Mesenchymal stem cell (in vitro differentiated cells and primary cell): ENCODE results near the gene BCAP29.

Experiments used
- DNase-seq: peaks from one replicate; pipeline ENCODE4 v3.0.0-alpha.2; 2013
- H2AFZ ChIP-seq: one replicate; pipeline ENCODE4 v1.6.1; 2013; ENCODE audit warnings: low read depth, mild to moderate bottlenecking, control low read depth, inconsistent platforms, low read length, moderate library complexity
- H2AK5ac ChIP-seq: 2 replicates; pipeline ENCODE4 v1.6.1; 2013; ENCODE audit warnings: low read length, moderate library complexity, mild to moderate bottlenecking, inconsistent platforms; ENCODE audit not compliant: severe bottlenecking
- H2BK120ac ChIP-seq: one replicate; pipeline ENCODE4 v1.6.1; 2013; ENCODE audit warnings: low read depth, mild to moderate bottlenecking, inconsistent platforms, low read length, moderate library complexity
- H2BK12ac ChIP-seq, 2 experiments: one replicate each; pipeline ENCODE4 v1.6.1; 2013; ENCODE audit warnings: inconsistent platforms in 2 of 2, low read length in 2 of 2, mild to moderate bottlenecking in 2 of 2, moderate library complexity in 2 of 2, control low read depth in 1 of 2
- H2BK15ac ChIP-seq: one replicate; pipeline ENCODE4 v1.6.1; 2013; ENCODE audit warnings: mild to moderate bottlenecking, low read depth, inconsistent platforms; ENCODE audit not compliant: poor library complexity, severe bottlenecking
- H2BK5ac ChIP-seq: 2 replicates; pipeline ENCODE4 v1.6.1; 2013; ENCODE audit warnings: low read depth, mild to moderate bottlenecking, low read length, control low read depth, inconsistent platforms; ENCODE audit not compliant: poor library complexity, severe bottlenecking
- H3K14ac ChIP-seq, 2 experiments: one replicate each; pipeline ENCODE4 v1.6.1; 2013; ENCODE audit warnings: inconsistent platforms in 2 of 2, low read length in 2 of 2, control low read depth in 1 of 2, mild to moderate bottlenecking in 1 of 2, moderate library complexity in 1 of 2
- H3K18ac ChIP-seq, 2 experiments: one replicate each; pipeline ENCODE4 v1.6.1; 2013; ENCODE audit warnings: inconsistent platforms in 2 of 2, low read length in 2 of 2, control low read depth in 1 of 2, low read depth in 1 of 2, mild to moderate bottlenecking in 1 of 2
- H3K23ac ChIP-seq, 2 experiments: one replicate each; pipeline ENCODE4 v1.6.1; 2013; ENCODE audit warnings: inconsistent platforms in 2 of 2, low read length in 2 of 2, mild to moderate bottlenecking in 2 of 2, moderate library complexity in 2 of 2, control low read depth in 1 of 2
- H3K27ac ChIP-seq: 2 replicates; pipeline ENCODE4 v1.5.1; 2013; ENCODE audit warnings: mild to moderate bottlenecking, moderate library complexity, low read length, control low read depth, inconsistent platforms; ENCODE audit not compliant: poor library complexity, severe bottlenecking
- H3K27me3 ChIP-seq, 2 experiments: 2 replicates each; pipeline versions ENCODE4 v1.6.1 to v1.7.0; 2013; ENCODE audit warnings: low read length in 2 of 2, mild to moderate bottlenecking in 2 of 2, moderate library complexity in 2 of 2, control low read depth in 1 of 2, inconsistent platforms in 1 of 2; ENCODE audit not compliant: control insufficient read depth in 1 of 2, insufficient read depth in 1 of 2
- H3K36me3 ChIP-seq, 2 experiments: 2 replicates each; pipeline versions ENCODE4 v1.6.1 to v1.7.0; 2013; ENCODE audit warnings: low read length in 2 of 2, control low read depth in 1 of 2, inconsistent platforms in 1 of 2, low read depth in 1 of 2, mild to moderate bottlenecking in 1 of 2; ENCODE audit not compliant: insufficient read depth in 2 of 2, control insufficient read depth in 1 of 2
- H3K4ac ChIP-seq, 2 experiments: one replicate each; pipeline ENCODE4 v1.6.1; 2013; ENCODE audit warnings: inconsistent platforms in 2 of 2, low read length in 2 of 2, mild to moderate bottlenecking in 2 of 2, moderate library complexity in 2 of 2, control low read depth in 1 of 2, low read depth in 1 of 2
- H3K4me1 ChIP-seq: 2 replicates; pipeline ENCODE4 v1.6.1; 2013; ENCODE audit warnings: low read depth, low read length, control low read depth; ENCODE audit not compliant: control insufficient read depth, insufficient read depth
- H3K4me2 ChIP-seq: 2 replicates; pipeline ENCODE4 v1.6.1; 2013; ENCODE audit warnings: low read length, mild to moderate bottlenecking, inconsistent platforms; ENCODE audit not compliant: poor library complexity, severe bottlenecking
- H3K4me3 ChIP-seq, 2 experiments: 2 replicates each; pipeline versions ENCODE4 v1.5.1 to v1.7.0; 2013; ENCODE audit warnings: low read length in 2 of 2, mild to moderate bottlenecking in 2 of 2, control low read depth in 1 of 2, low read depth in 1 of 2; ENCODE audit not compliant: insufficient read depth in 1 of 2
- H3K79me1 ChIP-seq: replicated peaks from 2 replicates; pipeline ENCODE4 v1.6.1; 2013; ENCODE audit warnings: mild to moderate bottlenecking, control low read depth, low read length, inconsistent platforms; ENCODE audit not compliant: poor library complexity, severe bottlenecking
- H3K9ac ChIP-seq: 2 replicates; pipeline ENCODE4 v1.7.0; 2013; ENCODE audit warnings: mild to moderate bottlenecking, low read length, moderate library complexity
- H3K9me3 ChIP-seq: 2 replicates; pipeline ENCODE4 v1.7.0; 2013; ENCODE audit warnings: mild to moderate bottlenecking, low read length; ENCODE audit not compliant: control insufficient read depth
- H4K8ac ChIP-seq: one replicate; pipeline ENCODE4 v1.6.1; 2013; ENCODE audit warnings: inconsistent platforms, mild to moderate bottlenecking, low read length, moderate library complexity
- H4K91ac ChIP-seq: one replicate; pipeline ENCODE4 v1.6.1; 2013; ENCODE audit warnings: mild to moderate bottlenecking, low read length, inconsistent platforms
- WGBS: methylation state at CpG from one replicate; pipeline ENCODE4 v1.1.7; 2013; ENCODE audit warnings: mixed read lengths; 5-methylcytosine and 5-hydroxymethylcytosine counted together

BCAP29 gene

DNA sequence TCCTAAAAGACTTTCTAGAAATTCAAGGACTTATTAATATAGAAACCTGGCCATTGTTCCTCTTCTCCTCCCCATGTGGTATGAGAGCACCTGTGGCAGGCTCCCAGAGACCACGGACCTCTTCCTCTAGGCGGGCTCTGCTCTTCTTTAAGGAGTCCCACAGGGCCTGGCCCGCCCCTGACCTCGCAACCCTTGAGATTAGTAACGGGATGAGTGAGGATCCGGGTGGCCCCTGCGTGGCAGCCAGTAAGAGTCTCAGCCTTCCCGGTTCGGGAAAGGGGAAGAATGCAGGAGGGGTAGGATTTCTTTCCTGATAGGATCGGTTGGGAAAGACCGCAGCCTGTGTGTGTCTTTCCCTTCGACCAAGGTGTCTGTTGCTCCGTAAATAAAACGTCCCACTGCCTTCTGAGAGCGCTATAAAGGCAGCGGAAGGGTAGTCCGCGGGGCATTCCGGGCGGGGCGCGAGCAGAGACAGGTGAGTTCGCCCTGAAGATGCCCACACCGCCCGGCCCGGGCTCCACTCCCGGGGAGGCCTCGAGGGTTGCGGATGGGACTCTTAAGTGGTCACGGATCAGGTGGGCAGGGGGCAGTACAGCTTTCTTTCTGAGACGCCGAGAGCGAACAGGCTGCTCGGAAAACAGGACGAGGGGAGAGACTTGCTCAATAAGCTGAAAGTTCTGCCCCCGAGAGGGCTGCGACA is 80.5 kb downstream of the BCAP29 start, which contains the start of gene SLC26A4:
TSS of gene SLC26A4 (plus strand) at position 448 of the 700 bp plus-strand sequence. CDS start 814 bp downstream, outside the sequence.
- no peaks in the 10 kb centered on the region for H3K9me3 ChIP-seq
- peak within 1 kb of the TSS in 1 of 2 experiments; percentile 26 for H3K14ac ChIP-seq
- H3K27me3 ChIP-seq, result peaks cover 26 to 64% of the 10 kb centered on the region in 2 experiments
- no peaks in the 10 kb centered on the region for H3K79me1 ChIP-seq
- H2AK5ac ChIP-seq, result no peak within 1 kb of the TSS
- H4K8ac ChIP-seq, result no peak within 1 kb of the TSS
- peak within 1 kb of the TSS; percentile 33 for H3K9ac ChIP-seq
- H4K91ac ChIP-seq, result no peak within 1 kb of the TSS
- no peak within 1 kb of the TSS for H2BK12ac ChIP-seq
- no peak within 1 kb of the TSS for H3K27ac ChIP-seq
- H3K18ac ChIP-seq, result no peak within 1 kb of the TSS
- peak within 1 kb of the TSS; percentile 85 for H3K4me2 ChIP-seq
- H3K4me1 ChIP-seq, result peaks cover 16% of the 10 kb centered on the region
- H2BK120ac ChIP-seq, result no peak within 1 kb of the TSS
- no peak within 1 kb of the TSS for H3K23ac ChIP-seq
- peak within 1 kb of the TSS; percentile 44 to 77 for H3K4me3 ChIP-seq
- no peaks in the 10 kb centered on the region for H3K36me3 ChIP-seq
- no peak for DNase-seq
- no peak within 1 kb of the TSS for H2BK5ac ChIP-seq
- peak within 1 kb of the TSS; percentile 18 for H2AFZ ChIP-seq
- H3K4ac ChIP-seq, result no peak within 1 kb of the TSS
- 5% methylated on average over 37 of the region's 37 CpGs for WGBS
- no peak within 1 kb of the TSS for H2BK15ac ChIP-seq

DNA sequence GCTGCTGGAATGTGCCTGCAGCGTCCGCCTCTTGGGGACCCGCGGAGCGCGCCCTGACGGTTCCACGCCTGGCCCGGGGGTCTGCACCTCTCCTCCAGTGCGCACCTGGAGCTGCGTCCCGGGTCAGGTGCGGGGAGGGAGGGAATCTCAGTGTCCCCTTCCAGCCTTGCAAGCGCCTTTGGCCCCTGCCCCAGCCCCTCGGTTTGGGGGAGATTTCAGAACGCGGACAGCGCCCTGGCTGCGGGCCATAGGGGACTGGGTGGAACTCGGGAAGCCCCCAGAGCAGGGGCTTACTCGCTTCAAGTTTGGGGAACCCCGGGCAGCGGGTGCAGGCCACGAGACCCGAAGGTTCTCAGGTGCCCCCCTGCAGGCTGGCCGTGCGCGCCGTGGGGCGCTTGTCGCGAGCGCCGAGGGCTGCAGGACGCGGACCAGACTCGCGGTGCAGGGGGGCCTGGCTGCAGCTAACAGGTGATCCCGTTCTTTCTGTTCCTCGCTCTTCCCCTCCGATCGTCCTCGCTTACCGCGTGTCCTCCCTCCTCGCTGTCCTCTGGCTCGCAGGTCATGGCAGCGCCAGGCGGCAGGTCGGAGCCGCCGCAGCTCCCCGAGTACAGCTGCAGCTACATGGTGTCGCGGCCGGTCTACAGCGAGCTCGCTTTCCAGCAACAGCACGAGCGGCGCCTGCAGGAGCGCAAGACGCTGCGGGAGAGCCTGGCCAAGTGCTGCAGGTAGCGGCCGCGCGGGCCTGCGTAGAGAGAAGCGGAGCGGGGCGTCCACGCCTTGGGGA is 81.2 kb downstream of the BCAP29 start:
- peaks cover 16% of the 10 kb centered on the region for H3K4me1 ChIP-seq
- no peak overlapping the region for H2AK5ac ChIP-seq
- no peak overlapping the region for H2BK120ac ChIP-seq
- H3K4me3 ChIP-seq, result peak overlapping the region; percentile 44 to 77
- peak; percentile 48 for DNase-seq
- H3K4me2 ChIP-seq, result peak overlapping the region; percentile 85
- H3K79me1 ChIP-seq, result no peaks in the 10 kb centered on the region
- H4K91ac ChIP-seq, result no peak overlapping the region
- peak overlapping the region; percentile 18 for H2AFZ ChIP-seq
- WGBS, result under 1% methylated on average over 64 of the region's 73 CpGs
- H3K4ac ChIP-seq, result no peak overlapping the region
- peaks cover 26 to 61% of the 10 kb centered on the region in 2 experiments for H3K27me3 ChIP-seq
- H3K23ac ChIP-seq, result no peak overlapping the region
- H3K9me3 ChIP-seq, result no peaks in the 10 kb centered on the region
- H4K8ac ChIP-seq, result no peak overlapping the region
- H3K14ac ChIP-seq, result peak overlapping the region in 1 of 2 experiments; percentile 26
- H2BK5ac ChIP-seq, result no peak overlapping the region
- H2BK12ac ChIP-seq, result no peak overlapping the region
- H3K36me3 ChIP-seq, result no peaks in the 10 kb centered on the region
- H2BK15ac ChIP-seq, result no peak overlapping the region
- H3K27ac ChIP-seq, result no peak overlapping the region
- H3K18ac ChIP-seq, result no peak overlapping the region
- H3K9ac ChIP-seq, result peak overlapping the region; percentile 33

DNA sequence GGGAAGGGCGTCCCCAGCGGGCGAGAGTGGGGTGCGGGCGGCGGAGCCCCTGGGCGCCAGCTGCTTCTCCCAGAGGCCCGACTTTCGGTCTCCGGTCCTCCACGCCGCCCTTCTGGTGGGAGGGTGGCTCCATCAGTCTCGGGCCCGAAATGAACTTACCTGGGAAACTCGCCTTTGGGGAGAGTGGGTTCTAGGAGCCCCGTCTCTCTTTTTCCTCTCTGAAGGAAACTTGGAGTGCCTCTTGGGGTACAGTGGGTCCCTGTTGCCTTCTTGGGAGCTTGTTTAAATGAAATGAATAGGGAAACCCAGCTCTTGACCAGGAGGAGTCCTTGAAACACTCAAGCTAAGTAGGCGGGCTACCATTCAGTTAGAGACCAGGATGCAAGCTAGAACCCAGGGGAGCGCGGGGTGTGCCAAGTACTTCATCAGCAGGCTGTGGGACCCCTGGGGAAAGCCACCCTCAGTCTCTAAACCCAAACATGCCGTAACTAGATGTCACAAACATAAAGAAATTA is 81.9 kb downstream of the BCAP29 start:
- Histone ChIP-seq H2AK5ac (no peak overlapping the region), H3K14ac (no peak overlapping the region), H2BK5ac (no peak overlapping the region), H3K4me2 (peak overlapping the region; percentile 85), H3K4ac (no peak overlapping the region), H2BK15ac (no peak overlapping the region), H3K4me3 (peak overlapping the region; percentile 44 to 77), H3K79me1 (no peaks in the 10 kb centered on the region), H2BK12ac (no peak overlapping the region), H2BK120ac (no peak overlapping the region), H3K36me3 (no peaks in the 10 kb centered on the region), H3K9me3 (no peaks in the 10 kb centered on the region), H3K27ac (no peak overlapping the region), H3K23ac (no peak overlapping the region), H4K8ac (no peak overlapping the region), H2AFZ (peak overlapping the region; percentile 18), H3K4me1 (peaks cover 16% of the 10 kb centered on the region), H3K27me3 (peaks cover 26 to 67% of the 10 kb centered on the region in 2 experiments), H4K91ac (no peak overlapping the region), H3K18ac (no peak overlapping the region), H3K9ac (peak overlapping the region; percentile 33)
- no peak for DNase-seq
- 17% methylated on average over 20 of the region's 20 CpGs for WGBS

DNA sequence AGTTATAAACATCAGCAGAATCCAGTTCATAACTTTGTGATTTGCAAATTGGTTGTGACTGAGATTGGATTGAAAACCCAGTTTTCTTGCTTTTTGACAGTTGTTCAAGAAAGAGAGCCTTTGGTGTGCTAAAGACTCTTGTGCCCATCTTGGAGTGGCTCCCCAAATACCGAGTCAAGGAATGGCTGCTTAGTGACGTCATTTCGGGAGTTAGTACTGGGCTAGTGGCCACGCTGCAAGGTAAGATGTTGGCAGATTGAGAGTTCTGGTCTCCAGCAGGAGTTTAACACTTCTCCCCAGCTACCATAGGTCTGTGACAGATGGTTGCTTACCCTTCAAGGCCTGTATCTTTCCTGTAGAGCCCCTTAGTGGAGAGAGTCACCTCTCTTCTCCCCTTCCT is 83.2 kb downstream of the BCAP29 start:
- no peak overlapping the region for H2BK15ac ChIP-seq
- no peak overlapping the region for H4K8ac ChIP-seq
- no peaks in the 10 kb centered on the region for H3K36me3 ChIP-seq
- H3K4ac ChIP-seq, result no peak overlapping the region
- H3K79me1 ChIP-seq, result no peaks in the 10 kb centered on the region
- no peak overlapping the region for H2AK5ac ChIP-seq
- H3K27me3 ChIP-seq, result peaks cover 26 to 77% of the 10 kb centered on the region in 2 experiments
- no peak overlapping the region for H3K4me2 ChIP-seq
- no peak overlapping the region for H2AFZ ChIP-seq
- no peak overlapping the region for H3K27ac ChIP-seq
- no peak overlapping the region for H3K14ac ChIP-seq
- H2BK120ac ChIP-seq, result no peak overlapping the region
- H3K4me3 ChIP-seq, result no peak overlapping the region
- no peak overlapping the region for H2BK12ac ChIP-seq
- no peak overlapping the region for H3K9ac ChIP-seq
- no peaks in the 10 kb centered on the region for H3K9me3 ChIP-seq
- DNase-seq, result no peak
- H3K18ac ChIP-seq, result no peak overlapping the region
- H2BK5ac ChIP-seq, result no peak overlapping the region
- 79% methylated on average over 4 of the region's 4 CpGs for WGBS
- H4K91ac ChIP-seq, result no peak overlapping the region
- H3K4me1 ChIP-seq, result peaks cover 16% of the 10 kb centered on the region
- H3K23ac ChIP-seq, result no peak overlapping the region
